ENCODE measurements around the gene RAB3IP. TPM values are rescaled to one million over a fixed set of nuclear protein-coding genes. Genes with fewer than 3 reads are reported as not detected.

Gene RAB3IP
- total and polyA plus RNA-seq, 12 donors, result 14.2 to 33.3 (median 22.5) TPM

GRCh38 chr12:69733638-69734037 is 5.0 kb upstream of the RAB3IP start:
- WGBS, 2 donors, result 69 to 84% methylated on average over 1 of the region's 1 CpG
- Histone ChIP-seq H3K4me3 (no peak overlapping the region), H3K36me3 (no peaks in the 10 kb centered on the region), H3K9me3 (no peaks in the 10 kb centered on the region), H3K4me1 (peaks cover 0 to 4% (median 0%) of the 10 kb centered on the region in 9 donors), H3K27ac (no peak overlapping the region), H3K27me3 (no peaks in the 10 kb centered on the region)
- no peak for TF ChIP-seq CTCF (IDR thresholded peaks at IDR 0.05)
- ATAC-seq (no peak), DNase-seq (no peak)
- intact Hi-C loops (cut with DNase I), result no loop called here

- Histone ChIP-seq H3K27ac (peak overlapping the region in 9 of 10 donors; percentile 64 to 84 (median 73)), H3K4me1 (peaks cover 0 to 20% (median 11%) of the 10 kb centered on the region in 9 donors), H3K4me3 (peak overlapping the region; percentile 64 to 91 (median 86)), H3K36me3 (no peaks in the 10 kb centered on the region), H3K27me3 (no peaks in the 10 kb centered on the region), H3K9me3 (no peaks in the 10 kb centered on the region)
- intact Hi-C loops (cut with DNase I), result no loop called here
- TF ChIP-seq CTCF (IDR thresholded peaks at IDR 0.05), result no peak
- DNase-seq (peak; percentile 11 to 26), ATAC-seq (peak; percentile 30 to 63 (median 38))
- WGBS, 2 donors, result 0% methylated on average over 65 to 66 of the region's 66 CpGs
These were observed 879 bp downstream of the RAB3IP start for GRCh38 chr12:69739287-69740191.

- Histone ChIP-seq H3K4me3 (no peak overlapping the region), H3K27ac (no peak overlapping the region), H3K36me3 (no peaks in the 10 kb centered on the region), H3K27me3 (no peaks in the 10 kb centered on the region), H3K9me3 (no peaks in the 10 kb centered on the region), H3K4me1 (peaks cover 0 to 20% (median 8%) of the 10 kb centered on the region in 9 donors)
- 85 to 94% methylated on average over 4 of the region's 4 CpGs for WGBS, 2 donors
- intact Hi-C loops (cut with DNase I), result no loop called here
- no peak for TF ChIP-seq CTCF (IDR thresholded peaks at IDR 0.05)
- DNase-seq (no peak), ATAC-seq (no peak)
These were observed 5.4 kb downstream of the RAB3IP start for GRCh38 chr12:69744109-69744508.

GRCh38 chr12:69751476-69751875 is 12.8 kb downstream of the RAB3IP start:
- Histone ChIP-seq H3K9me3 (no peaks in the 10 kb centered on the region), H3K4me1 (peaks cover 0 to under 1% (median 0%) of the 10 kb centered on the region in 9 donors), H3K27me3 (no peaks in the 10 kb centered on the region), H3K36me3 (peaks cover 0 to 7% (median 0%) of the 10 kb centered on the region in 9 donors), H3K4me3 (no peak overlapping the region), H3K27ac (no peak overlapping the region)
- no peak for TF ChIP-seq CTCF (IDR thresholded peaks at IDR 0.05)
- DNase-seq (no peak), ATAC-seq (no peak)
- 75 to 83% methylated on average over 1 of the region's 1 CpG for WGBS, 2 donors
- intact Hi-C loops (cut with DNase I), result no loop called here

Data from heart right ventricle (tissue), 16 donors.